ENCODE measurements around the gene DENND1C. TPM values are rescaled to one million over a fixed set of nuclear protein-coding genes. Genes with fewer than 3 reads are reported as not detected.

Gene DENND1C
- polyA plus RNA-seq, 3 donors = 38.3 to 45.2 (median 39.1) TPM

- no peak for DNase-seq (ENCODE audit: low read depth in 3 of 3, low spot score in 2 of 3)
Measured at GRCh38 chr19:6480848-6481415, 655 bp downstream of the DENND1C start.

GRCh38 chr19:6479836-6480398, 1.7 kb downstream of the DENND1C start:
- DNase-seq (ENCODE audit: low read depth in 3 of 3, low spot score in 2 of 3) = no peak

GRCh38 chr19:6478815-6479214, 2.8 kb downstream of the DENND1C start:
- DNase-seq (ENCODE audit: low read depth in 3 of 3, low spot score in 2 of 3) = no peak

GRCh38 chr19:6476896-6477431, 4.6 kb downstream of the DENND1C start:
- DNase-seq (ENCODE audit: low read depth in 3 of 3, low spot score in 2 of 3) = no peak

GRCh38 chr19:6476155-6476895, 5.3 kb downstream of the DENND1C start:
- peak in 2 of 3 donors; percentile 48 to 67 for DNase-seq (ENCODE audit: low read depth in 3 of 3, low spot score in 2 of 3)

- DNase-seq (ENCODE audit: low read depth in 3 of 3, low spot score in 2 of 3) = no peak
Measured at GRCh38 chr19:6475321-6476108, 6.1 kb downstream of the DENND1C start.

- DNase-seq (ENCODE audit: low read depth in 3 of 3, low spot score in 2 of 3) = no peak
Measured at GRCh38 chr19:6473647-6474046, 7.9 kb downstream of the DENND1C start.

GRCh38 chr19:6472713-6473112, 8.9 kb downstream of the DENND1C start:
- DNase-seq (ENCODE audit: low read depth in 3 of 3, low spot score in 2 of 3) = no peak

- no peak for DNase-seq (ENCODE audit: low read depth in 3 of 3, low spot score in 2 of 3)
Measured at GRCh38 chr19:6471076-6471475, 10.5 kb downstream of the DENND1C start.

- DNase-seq (ENCODE audit: low read depth in 3 of 3, low spot score in 2 of 3) = no peak
Measured at GRCh38 chr19:6470173-6470572, 11.4 kb downstream of the DENND1C start.

- DNase-seq (ENCODE audit: low read depth in 3 of 3, low spot score in 2 of 3) = no peak
Measured at GRCh38 chr19:6467384-6467783, 14.2 kb downstream of the DENND1C start.

GRCh38 chr19:6466526-6467248, 14.9 kb downstream of the DENND1C start:
- no peak for DNase-seq (ENCODE audit: low read depth in 3 of 3, low spot score in 2 of 3)

- DNase-seq (ENCODE audit: low read depth in 3 of 3, low spot score in 2 of 3) = no peak
Measured at GRCh38 chr19:6465663-6466062, 15.9 kb downstream of the DENND1C start.

- no peak for DNase-seq (ENCODE audit: low read depth in 3 of 3, low spot score in 2 of 3)
Measured at GRCh38 chr19:6465006-6465405, 16.6 kb downstream of the DENND1C start.

- DNase-seq (ENCODE audit: low read depth in 3 of 3, low spot score in 2 of 3) = peak in 2 of 3 donors; percentile 29 to 67
Measured at GRCh38 chr19:6464070-6464873, 17.3 kb downstream of the DENND1C start, which contains the start of gene CRB3. CRB3 (plus strand) TSS chr19:6464271; CDS start chr19:6464702, 431 bp downstream.

GRCh38 chr19:6460099-6460884, 21.3 kb downstream of the DENND1C start:
- peak; percentile 89 to 99 (median 96) for DNase-seq (ENCODE audit: low read depth in 3 of 3, low spot score in 2 of 3)

- DNase-seq (ENCODE audit: low read depth in 3 of 3, low spot score in 2 of 3) = peak in 2 of 3 donors; percentile 45 to 67
Measured at GRCh38 chr19:6459262-6460098, 22.1 kb downstream of the DENND1C start, which contains the start of gene SLC25A23. SLC25A23 (minus strand) TSS chr19:6459792; CDS start chr19:6459628, 164 bp downstream.
